Activated T-cell treated with anti-CD3 and anti-CD28 coated beads, Interleukin-2, amount 50 U/mL, for 24 hours (primary cell): ENCODE results near the gene FBXO40.
A peak's percentile ranks its signal among the peaks of the same experiment; 100 is the strongest.

Experiments
- DNase-seq: peaks from one replicate; pipeline ENCODE4 v3.0.0-alpha.2; 2020
- H3K27ac Mint-ChIP-seq: 2 replicates; pipeline ENCODE4 v1.8.0; 2020; ENCODE audit warnings: mild to moderate bottlenecking, mixed read lengths
- H3K27me3 Mint-ChIP-seq: 2 replicates; pipeline ENCODE4 v1.8.0; 2020; ENCODE audit warnings: mixed read lengths
- H3K36me3 Mint-ChIP-seq: 2 replicates; pipeline ENCODE4 v1.8.0; 2020; ENCODE audit warnings: low read depth, mixed read lengths
- H3K4me1 Mint-ChIP-seq: 2 replicates; pipeline ENCODE4 v1.8.0; 2020; ENCODE audit warnings: low read depth, mixed read lengths
- H3K4me3 Mint-ChIP-seq: 2 replicates; pipeline ENCODE4 v1.8.0; 2020; ENCODE audit warnings: mild to moderate bottlenecking, moderate library complexity, mixed read lengths
- H3K9me3 Mint-ChIP-seq: 2 replicates; pipeline ENCODE4 v1.8.0; 2020; ENCODE audit warnings: mixed read lengths

FBXO40 gene

GRCh38 chr3:121641127-121641526 is 47.9 kb downstream of the FBXO40 start:
- DNase-seq = no peak
- Mint-ChIP-seq H3K27me3 (no peaks in the 10 kb centered on the region), H3K27ac (peak overlapping the region; percentile 89), H3K4me1 (peaks cover 21% of the 10 kb centered on the region), H3K9me3 (no peaks in the 10 kb centered on the region), H3K4me3 (no peak overlapping the region), H3K36me3 (peaks cover 93% of the 10 kb centered on the region)

GRCh38 chr3:121642601-121643314 is 49.6 kb downstream of the FBXO40 start:
- Mint-ChIP-seq H3K4me1 (peaks cover 20% of the 10 kb centered on the region), H3K27me3 (no peaks in the 10 kb centered on the region), H3K36me3 (peaks cover 85% of the 10 kb centered on the region), H3K9me3 (no peaks in the 10 kb centered on the region), H3K4me3 (no peak overlapping the region), H3K27ac (peak overlapping the region; percentile 61)
- no peak for DNase-seq

GRCh38 chr3:121645054-121645453 is 51.9 kb downstream of the FBXO40 start:
- peaks cover 25% of the 10 kb centered on the region for H3K4me1 Mint-ChIP-seq
- H3K9me3 Mint-ChIP-seq = no peaks in the 10 kb centered on the region
- H3K4me3 Mint-ChIP-seq = no peak overlapping the region
- H3K36me3 Mint-ChIP-seq = peaks cover 79% of the 10 kb centered on the region
- H3K27me3 Mint-ChIP-seq = no peaks in the 10 kb centered on the region
- no peak for DNase-seq
- H3K27ac Mint-ChIP-seq = peak overlapping the region; percentile 6

GRCh38 chr3:121648219-121648958 is 55.2 kb downstream of the FBXO40 start:
- peaks cover 41% of the 10 kb centered on the region for H3K4me1 Mint-ChIP-seq
- no peak for DNase-seq
- H3K27ac Mint-ChIP-seq = peak overlapping the region; percentile 71
- H3K36me3 Mint-ChIP-seq = peaks cover 81% of the 10 kb centered on the region
- no peak overlapping the region for H3K4me3 Mint-ChIP-seq
- no peaks in the 10 kb centered on the region for H3K27me3 Mint-ChIP-seq
- no peaks in the 10 kb centered on the region for H3K9me3 Mint-ChIP-seq

- DNase-seq = no peak
- no peaks in the 10 kb centered on the region for H3K27me3 Mint-ChIP-seq
- no peak overlapping the region for H3K27ac Mint-ChIP-seq
- H3K36me3 Mint-ChIP-seq = peaks cover 81% of the 10 kb centered on the region
- no peaks in the 10 kb centered on the region for H3K9me3 Mint-ChIP-seq
- no peak overlapping the region for H3K4me3 Mint-ChIP-seq
- peaks cover 53% of the 10 kb centered on the region for H3K4me1 Mint-ChIP-seq
Observed at GRCh38 chr3:121649645-121650044, 56.5 kb downstream of the FBXO40 start.

- H3K36me3 Mint-ChIP-seq = peaks cover 91% of the 10 kb centered on the region
- no peaks in the 10 kb centered on the region for H3K27me3 Mint-ChIP-seq
- peaks cover 68% of the 10 kb centered on the region for H3K4me1 Mint-ChIP-seq
- H3K27ac Mint-ChIP-seq = peak overlapping the region; percentile 67
- H3K4me3 Mint-ChIP-seq = no peak overlapping the region
- DNase-seq = no peak
- H3K9me3 Mint-ChIP-seq = no peaks in the 10 kb centered on the region
Observed at GRCh38 chr3:121651684-121652083, 58.5 kb downstream of the FBXO40 start.

- Mint-ChIP-seq H3K9me3 (no peaks in the 10 kb centered on the region), H3K27me3 (no peaks in the 10 kb centered on the region), H3K4me1 (peaks cover 87% of the 10 kb centered on the region), H3K27ac (peak overlapping the region; percentile 92), H3K4me3 (peak overlapping the region; percentile 47), H3K36me3 (peaks cover 98% of the 10 kb centered on the region)
- no peak for DNase-seq
Observed at GRCh38 chr3:121654493-121655385, 61.6 kb downstream of the FBXO40 start.

- Mint-ChIP-seq H3K4me1 (peaks cover 67% of the 10 kb centered on the region), H3K27ac (peak overlapping the region; percentile 99), H3K27me3 (no peaks in the 10 kb centered on the region), H3K9me3 (peaks cover 5% of the 10 kb centered on the region), H3K36me3 (peaks cover 89% of the 10 kb centered on the region), H3K4me3 (peak overlapping the region; percentile 95)
- no peak for DNase-seq
Observed at GRCh38 chr3:121658716-121659435, 65.7 kb downstream of the FBXO40 start.

- Mint-ChIP-seq H3K9me3 (peaks cover 5% of the 10 kb centered on the region), H3K36me3 (peaks cover 89% of the 10 kb centered on the region), H3K4me1 (peaks cover 60% of the 10 kb centered on the region), H3K4me3 (peak overlapping the region; percentile 95), H3K27me3 (no peaks in the 10 kb centered on the region), H3K27ac (peak overlapping the region; percentile 99)
- DNase-seq = no peak
Observed at GRCh38 chr3:121659586-121659985, 66.4 kb downstream of the FBXO40 start.

- Mint-ChIP-seq H3K4me1 (peaks cover 52% of the 10 kb centered on the region), H3K27me3 (no peaks in the 10 kb centered on the region), H3K36me3 (peaks cover 89% of the 10 kb centered on the region), H3K27ac (peak within 1 kb of the TSS; percentile 99), H3K9me3 (peaks cover 5% of the 10 kb centered on the region), H3K4me3 (peak within 1 kb of the TSS; percentile 95)
- DNase-seq = peak; percentile 85
Observed at GRCh38 chr3:121660356-121661171, 67.4 kb downstream of the FBXO40 start, which contains the start of gene HCLS1. Gene HCLS1 (minus strand): TSS chr3:121660903. CDS start chr3:121658347, 2,556 bp downstream.

GRCh38 chr3:121661376-121661775 is 68.2 kb downstream of the FBXO40 start:
- peak overlapping the region; percentile 95 for H3K4me3 Mint-ChIP-seq
- H3K36me3 Mint-ChIP-seq = peaks cover 90% of the 10 kb centered on the region
- H3K4me1 Mint-ChIP-seq = peaks cover 47% of the 10 kb centered on the region
- H3K27me3 Mint-ChIP-seq = no peaks in the 10 kb centered on the region
- no peak for DNase-seq
- H3K27ac Mint-ChIP-seq = peak overlapping the region; percentile 99
- peaks cover 5% of the 10 kb centered on the region for H3K9me3 Mint-ChIP-seq

- no peak for DNase-seq
- Mint-ChIP-seq H3K27ac (no peak overlapping the region), H3K36me3 (peaks cover 90% of the 10 kb centered on the region), H3K9me3 (peaks cover 5% of the 10 kb centered on the region), H3K27me3 (no peaks in the 10 kb centered on the region), H3K4me1 (peaks cover 36% of the 10 kb centered on the region), H3K4me3 (no peak overlapping the region)
Observed at GRCh38 chr3:121662742-121663141, 69.6 kb downstream of the FBXO40 start.

GRCh38 chr3:121663171-121663847 is 70.1 kb downstream of the FBXO40 start:
- Mint-ChIP-seq H3K27me3 (no peaks in the 10 kb centered on the region), H3K36me3 (peaks cover 90% of the 10 kb centered on the region), H3K27ac (no peak overlapping the region), H3K9me3 (peaks cover 5% of the 10 kb centered on the region), H3K4me1 (peaks cover 30% of the 10 kb centered on the region), H3K4me3 (no peak overlapping the region)
- DNase-seq = no peak
